NCI-H774 (cell line): ENCODE data around the gene ELOB.
"Not testable (repeated sequence)": the region's sequence is repeated elsewhere in the genome, so short reads cannot be mapped to it uniquely, and the experiment has no call there.

Experiments
- DNase-seq: peaks from one replicate; lab custom pipeline; 2025; lab: John Stamatoyannopoulos, UW

Gene ELOB

GRCh38 chr16:2745116-2745890, 31.8 kb downstream of the ELOB start:
- no peak for DNase-seq

- no peak for DNase-seq
These were observed 32.4 kb downstream of the ELOB start for GRCh38 chr16:2744711-2745110.

GRCh38 chr16:2743007-2743810, 33.9 kb downstream of the ELOB start:
- no peak for DNase-seq

- DNase-seq = no peak
These were observed 34.6 kb downstream of the ELOB start for GRCh38 chr16:2742323-2743006.

GRCh38 chr16:2741168-2741567, 35.9 kb downstream of the ELOB start:
- no peak for DNase-seq

- DNase-seq = no peak
These were observed 36.6 kb downstream of the ELOB start for GRCh38 chr16:2740476-2740875.

- DNase-seq = no peak
These were observed 37.3 kb downstream of the ELOB start for GRCh38 chr16:2739625-2740430.

GRCh38 chr16:2738615-2739014, 38.5 kb downstream of the ELOB start:
- no peak for DNase-seq

GRCh38 chr16:2737895-2738418, 39.1 kb downstream of the ELOB start:
- DNase-seq = no peak

- no peak for DNase-seq
These were observed 39.9 kb downstream of the ELOB start for GRCh38 chr16:2737238-2737605.

GRCh38 chr16:2736476-2737237, 40.4 kb downstream of the ELOB start:
- no peak for DNase-seq

- no peak for DNase-seq
These were observed 42.1 kb downstream of the ELOB start for GRCh38 chr16:2734844-2735515.

GRCh38 chr16:2728034-2728433, 49.0 kb downstream of the ELOB start:
- DNase-seq = no peak

GRCh38 chr16:2726923-2727322, 50.2 kb downstream of the ELOB start:
- DNase-seq = no peak

- no peak for DNase-seq
These were observed 52.2 kb downstream of the ELOB start for GRCh38 chr16:2724816-2725348.

GRCh38 chr16:2724088-2724676, 52.9 kb downstream of the ELOB start:
- DNase-seq = no peak

- not testable (repeated sequence) for DNase-seq
These were observed 55.4 kb downstream of the ELOB start for GRCh38 chr16:2721634-2722173.
